Cerebellar nuclear complex (tissue), 1 donor: ENCODE data around the gene OTOP2.

ENCODE experiments used
- DNase-seq, 2 experiments: peaks; one replicate each; lab custom pipeline; 2025; lab: John Stamatoyannopoulos, UW

OTOP2 gene

GRCh38 chr17:74924250-74924948, at the start of gene OTOP2:
OTOP2 (plus strand) TSS chr17:74924273; CDS start chr17:74924633, 360 bp downstream.
- no peak for DNase-seq

GRCh38 chr17:74874615-74875037, 49.4 kb upstream of the OTOP2 start:
- DNase-seq = no peak

DNA sequence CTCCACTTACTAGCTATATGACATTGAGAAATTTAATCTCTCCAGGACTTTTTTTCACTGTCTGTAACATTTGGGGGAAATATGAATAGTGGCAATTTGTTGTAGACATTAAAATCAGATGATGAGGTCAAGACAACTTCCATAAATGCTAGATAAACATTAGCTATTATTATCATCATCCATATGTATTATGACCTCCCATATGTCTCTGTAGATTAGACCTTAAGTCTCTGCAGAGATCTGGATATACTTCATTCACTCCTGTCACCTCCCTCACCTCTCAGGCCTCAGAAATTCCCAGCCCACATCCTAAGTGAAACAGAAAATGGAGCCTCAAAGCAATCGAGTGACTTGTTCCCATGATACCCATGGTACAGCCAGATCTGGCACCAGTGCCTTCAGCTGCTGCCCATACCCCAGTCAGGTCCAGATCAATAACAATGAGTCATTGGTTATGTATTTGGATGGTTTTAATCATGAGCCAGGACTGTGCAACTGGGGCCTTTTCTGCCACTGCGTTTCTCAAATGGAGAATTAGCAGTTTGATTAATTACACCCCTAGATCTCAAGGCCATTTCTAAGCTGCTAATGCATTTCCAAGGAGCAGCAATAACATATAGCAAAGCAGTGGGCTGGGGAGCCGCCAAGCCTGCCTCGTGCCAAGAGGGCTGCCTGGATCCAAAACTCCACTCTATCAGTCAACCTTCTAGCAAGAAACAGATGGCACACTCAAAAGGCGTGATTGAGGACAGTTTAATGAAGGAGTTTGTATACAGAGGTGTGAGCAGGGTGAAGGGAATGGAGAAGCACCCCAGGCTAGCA, 48.7 kb upstream of the OTOP2 start:
- DNase-seq = no peak

GRCh38 chr17:74875977-74876593, 48.0 kb upstream of the OTOP2 start:
- no peak for DNase-seq

DNA sequence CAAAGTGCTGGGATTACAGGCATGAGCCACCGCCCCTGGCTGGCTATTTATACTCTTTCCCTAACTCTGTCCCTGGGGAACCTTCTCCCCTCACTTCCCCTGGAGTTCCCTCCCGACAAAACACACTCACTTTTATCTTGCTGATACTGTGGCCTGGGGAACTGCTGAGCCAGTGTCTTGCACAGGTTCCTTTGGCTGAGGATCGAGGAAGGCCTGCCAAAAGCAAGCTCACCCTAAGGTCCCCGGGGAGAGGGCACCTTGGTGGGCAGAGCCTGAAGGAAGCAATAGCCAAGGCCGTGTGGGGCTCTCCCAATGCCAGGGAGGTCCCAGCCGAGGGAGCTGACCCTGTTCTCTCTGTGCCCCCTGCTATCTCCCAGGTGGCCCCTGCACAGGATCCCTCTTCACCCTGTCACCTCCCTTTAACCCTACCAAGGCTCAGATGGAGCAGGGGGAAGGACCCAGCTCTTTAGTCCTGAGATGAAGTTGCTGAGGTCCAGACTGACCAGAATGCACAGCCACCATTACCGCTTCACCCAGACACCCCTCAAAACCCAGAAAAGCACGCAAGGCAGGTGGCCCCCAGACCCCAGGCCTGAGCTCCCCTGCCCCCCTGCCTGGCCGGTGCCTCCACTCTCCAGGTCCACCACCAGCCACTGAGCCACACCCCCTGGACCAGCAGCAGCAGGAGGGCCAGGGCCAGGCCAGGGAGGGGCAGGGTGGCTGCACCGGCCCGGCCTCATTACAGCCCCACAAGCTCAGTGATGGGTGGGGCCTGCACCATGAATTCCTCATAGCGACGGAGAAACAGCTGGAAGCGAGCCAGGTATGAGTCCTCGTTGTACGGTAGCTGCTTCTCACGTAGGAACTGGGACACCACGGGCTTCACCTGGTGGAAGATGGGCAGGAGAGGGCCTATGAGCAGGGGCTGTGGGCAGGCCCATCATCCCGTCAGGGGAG, 46.2 kb upstream of the OTOP2 start:
- DNase-seq = no peak

GRCh38 chr17:74878658-74879057, 45.4 kb upstream of the OTOP2 start:
- DNase-seq = no peak

- no peak for DNase-seq
Observed at GRCh38 chr17:74879308-74879707, 44.8 kb upstream of the OTOP2 start.

GRCh38 chr17:74881073-74881472, 43.0 kb upstream of the OTOP2 start:
- DNase-seq = no peak

GRCh38 chr17:74882517-74883240, 41.4 kb upstream of the OTOP2 start:
- no peak for DNase-seq

DNA sequence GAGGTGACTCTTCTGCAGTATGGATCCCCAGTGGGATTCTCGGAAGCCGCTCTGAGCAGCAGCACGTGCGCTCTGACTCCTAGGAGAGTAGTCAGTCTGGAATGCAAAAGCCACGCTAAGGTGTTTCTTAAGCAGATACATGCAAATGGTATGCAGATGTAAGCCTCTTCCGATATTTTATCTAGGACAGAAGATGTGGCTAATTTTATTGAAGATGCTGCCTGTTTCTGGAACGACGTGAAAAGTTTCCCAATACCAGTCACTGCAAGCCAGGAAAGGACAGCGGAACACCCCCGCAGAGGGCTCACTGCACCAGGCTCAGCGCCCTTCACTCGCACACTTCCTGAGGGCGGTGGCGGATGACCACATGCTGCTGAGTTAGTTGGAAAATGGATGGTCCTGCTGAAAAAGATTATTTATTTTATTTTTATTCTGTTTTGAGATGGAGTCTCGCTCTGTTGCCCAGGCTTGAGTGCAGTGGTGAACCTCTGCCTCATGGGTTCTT, 40.8 kb upstream of the OTOP2 start:
- no peak for DNase-seq

DNA sequence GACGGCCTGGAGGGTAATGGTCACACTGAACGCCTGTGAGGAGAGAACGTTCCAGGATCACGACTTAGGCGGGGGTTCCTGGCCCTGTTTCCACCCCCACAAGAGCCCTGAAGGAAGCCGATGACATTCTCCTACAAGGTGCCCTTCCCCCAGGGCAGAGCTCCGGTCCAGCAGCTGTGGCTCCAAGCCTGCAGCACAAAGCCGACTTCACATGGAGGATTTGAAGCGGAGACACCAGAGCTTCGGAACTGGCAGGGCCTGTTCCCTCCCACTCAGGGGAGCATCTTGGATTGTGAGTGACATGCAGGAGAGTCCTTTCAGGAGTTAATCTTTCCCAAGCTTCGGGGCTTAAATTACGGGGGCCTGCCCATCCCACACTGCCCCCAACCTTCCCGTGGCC, 35.6 kb upstream of the OTOP2 start:
- no peak for DNase-seq

DNA sequence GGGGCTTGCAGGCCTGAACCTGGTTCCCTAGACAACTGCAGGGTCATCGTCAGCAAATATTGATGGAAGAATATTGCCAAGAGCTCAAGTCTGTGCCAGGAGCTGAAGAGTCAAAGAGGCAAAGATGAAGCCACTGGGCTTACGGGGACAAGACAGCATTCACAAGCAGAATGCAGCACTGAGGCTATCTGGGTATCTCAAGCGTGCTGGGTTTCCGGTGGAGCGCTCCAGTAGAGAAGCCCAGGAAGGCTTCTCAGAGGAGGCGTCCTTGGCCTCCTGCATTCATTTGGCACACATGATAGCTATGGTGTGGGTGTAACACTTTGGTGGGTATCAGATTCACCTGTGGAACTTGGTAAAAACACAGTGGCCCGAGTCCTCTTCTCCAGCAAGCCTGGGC, 33.5 kb upstream of the OTOP2 start:
- DNase-seq = no peak

- DNase-seq = no peak
Observed at GRCh38 chr17:74892013-74892841, 31.8 kb upstream of the OTOP2 start.

DNA sequence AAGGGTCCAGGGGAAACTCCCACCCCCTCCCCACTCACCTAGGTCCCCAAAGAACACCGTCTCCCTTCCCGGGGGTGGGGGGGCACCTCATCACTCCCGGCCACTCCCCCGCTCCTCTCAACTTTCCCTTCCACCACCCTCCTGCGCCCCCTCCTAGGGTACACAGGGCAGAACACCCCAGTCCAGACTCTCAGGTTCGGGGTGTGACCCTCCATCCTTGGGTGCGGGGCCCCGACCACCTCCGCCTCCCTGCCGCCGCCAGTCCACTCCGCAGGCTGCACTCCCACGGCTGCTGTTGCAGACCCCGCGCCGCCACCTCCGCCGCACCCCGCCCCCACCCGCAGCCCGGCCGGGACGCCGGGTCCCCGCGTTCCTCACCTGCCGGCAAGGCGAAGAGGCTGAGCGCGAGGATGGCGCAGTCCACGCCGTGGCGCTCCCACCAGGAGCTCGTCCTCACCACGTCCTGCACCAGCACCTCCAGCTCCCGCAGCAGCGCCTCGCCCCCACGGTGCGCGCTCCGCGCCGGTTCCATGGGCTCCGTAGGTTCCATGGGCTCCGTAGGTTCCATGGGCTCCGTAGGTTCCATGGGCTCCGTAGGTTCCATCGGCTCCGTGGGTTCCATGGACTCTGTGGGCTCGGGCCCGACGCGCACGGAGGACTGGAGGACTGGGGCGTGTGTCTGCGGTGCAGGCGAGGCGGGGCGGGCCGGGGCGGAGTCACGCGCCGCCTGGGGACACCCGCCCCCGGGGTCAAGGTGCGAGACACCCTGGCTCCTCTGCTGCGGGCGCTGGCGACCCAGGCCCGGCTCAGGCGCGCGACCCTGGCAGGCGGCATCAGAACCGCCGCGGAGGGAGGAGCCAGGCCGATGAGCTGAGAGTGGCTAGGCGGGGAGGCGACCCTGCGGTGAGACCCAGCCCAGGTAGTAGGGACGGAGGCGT, 30.8 kb upstream of the OTOP2 start, which contains the start of gene FADS6:
Gene FADS6 (minus strand): TSS at position 660 of the 938 bp plus-strand sequence. CDS start 38 bp downstream, at position 622.
- no peak for DNase-seq

DNA sequence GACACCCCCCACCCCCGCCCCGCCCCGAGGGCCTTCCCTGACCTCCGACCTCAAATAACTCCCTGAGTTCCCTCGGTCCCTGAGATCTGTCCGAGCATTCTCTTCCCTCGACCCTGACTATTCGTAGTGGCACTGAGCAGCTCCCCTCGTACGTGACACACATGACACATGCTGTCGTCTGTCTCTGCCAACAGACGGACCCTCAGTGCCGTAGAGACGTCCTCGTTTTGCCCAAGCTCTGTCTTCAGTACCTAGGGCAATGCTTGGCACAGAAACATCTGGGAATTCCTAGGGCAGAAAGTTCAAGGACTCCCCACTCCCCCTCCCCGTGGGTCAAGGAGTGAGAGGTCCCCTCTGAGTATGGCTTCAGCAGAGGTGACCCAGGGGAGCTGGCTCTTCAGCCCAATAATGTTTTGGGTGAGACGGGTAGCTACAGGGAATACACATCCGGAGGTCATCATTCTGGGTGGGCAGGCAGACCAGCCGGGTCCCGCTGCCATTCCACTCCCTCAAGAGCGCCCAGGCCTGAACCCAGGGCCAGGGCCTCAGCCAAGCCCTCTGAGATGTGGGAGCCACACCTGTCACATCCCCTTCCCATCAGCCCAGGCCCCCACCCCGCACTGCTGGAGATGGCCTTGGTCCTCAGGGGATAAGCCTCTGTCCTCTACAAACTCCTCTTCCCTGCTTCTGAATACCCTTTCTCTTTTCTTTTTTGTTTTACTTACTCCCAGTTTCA, 30.0 kb upstream of the OTOP2 start:
- no peak for DNase-seq

- no peak for DNase-seq
Observed at GRCh38 chr17:74898376-74898946, 25.6 kb upstream of the OTOP2 start.

DNA sequence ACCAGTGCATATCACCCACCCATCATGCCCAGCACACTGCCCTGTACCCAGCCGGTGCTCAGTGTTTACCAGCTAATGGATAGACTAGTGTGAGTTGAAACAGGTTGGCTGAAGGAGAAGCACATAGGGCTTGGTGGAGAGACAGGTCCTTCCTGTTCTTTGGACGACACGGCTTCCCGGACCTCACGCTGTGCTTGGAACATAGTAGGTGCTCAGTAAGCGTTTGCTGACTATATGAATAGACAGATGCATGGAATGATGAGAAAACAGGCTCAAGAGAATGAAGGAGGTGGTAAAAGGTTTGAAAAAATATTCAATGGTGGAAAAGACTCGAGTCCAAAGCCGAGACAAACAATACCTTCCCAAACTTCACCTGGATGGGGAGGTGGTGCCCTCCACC, 23.9 kb upstream of the OTOP2 start:
- DNase-seq = no peak
